HG02642 (cell line): ENCODE results near the gene ASPHD2.

ENCODE experiments used
- ATAC-seq: cut with Tn5 transposase; IDR thresholded peaks from one replicate; pipeline ENCODE4 v1.9.1; 2021; ENCODE audit warnings: mild to moderate bottlenecking; ENCODE audit not compliant: unreplicated experiment, poor library complexity

ASPHD2 gene

DNA sequence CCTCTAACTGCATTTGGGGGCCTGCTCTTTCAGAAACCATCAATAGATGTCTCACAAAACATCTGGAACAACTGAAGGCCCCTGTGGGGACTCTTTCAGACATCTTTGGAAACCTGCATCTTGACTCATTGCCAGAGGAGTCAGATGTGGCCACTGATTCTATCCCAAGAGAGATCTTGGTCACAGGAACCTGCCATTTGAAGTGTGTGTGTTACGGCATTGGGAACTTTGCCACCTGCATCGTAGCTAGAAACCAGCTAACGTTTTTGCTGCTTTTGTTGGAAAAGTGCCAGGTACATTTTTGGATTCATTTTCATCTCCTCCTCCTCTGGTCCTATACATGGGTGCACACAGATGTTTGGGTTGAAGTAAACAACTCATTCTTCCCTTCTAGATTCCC lies 58.9 kb downstream of the ASPHD2 start:
- ATAC-seq = no peak

DNA sequence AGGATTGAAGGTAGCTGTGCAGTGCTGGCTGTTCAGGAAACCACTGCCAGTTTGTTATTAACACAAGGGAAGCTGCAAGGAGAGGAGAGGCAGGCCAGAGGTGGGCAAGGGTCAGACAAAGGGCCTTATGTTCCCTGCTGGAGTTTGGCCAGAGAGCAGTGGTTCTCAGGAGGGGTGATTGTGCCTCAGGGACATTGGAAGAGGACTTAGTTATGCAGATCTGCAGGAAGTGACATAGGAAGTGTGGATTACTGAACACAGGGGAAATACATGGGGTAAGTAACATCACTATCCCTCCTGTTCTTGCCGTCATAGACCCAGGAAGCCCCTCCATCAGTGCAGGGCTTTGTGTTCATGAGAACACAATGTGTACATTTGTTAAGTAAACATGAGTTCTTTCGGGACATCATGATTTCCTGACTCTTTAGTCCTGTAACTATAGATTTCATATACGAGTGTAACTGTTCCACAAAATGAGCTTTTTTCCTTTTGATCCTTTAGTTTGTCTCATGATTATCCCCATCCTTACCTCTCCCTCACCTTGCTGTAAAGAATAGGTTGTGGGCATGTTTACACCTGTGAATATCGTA lies 60.5 kb downstream of the ASPHD2 start:
- ATAC-seq = no peak

DNA sequence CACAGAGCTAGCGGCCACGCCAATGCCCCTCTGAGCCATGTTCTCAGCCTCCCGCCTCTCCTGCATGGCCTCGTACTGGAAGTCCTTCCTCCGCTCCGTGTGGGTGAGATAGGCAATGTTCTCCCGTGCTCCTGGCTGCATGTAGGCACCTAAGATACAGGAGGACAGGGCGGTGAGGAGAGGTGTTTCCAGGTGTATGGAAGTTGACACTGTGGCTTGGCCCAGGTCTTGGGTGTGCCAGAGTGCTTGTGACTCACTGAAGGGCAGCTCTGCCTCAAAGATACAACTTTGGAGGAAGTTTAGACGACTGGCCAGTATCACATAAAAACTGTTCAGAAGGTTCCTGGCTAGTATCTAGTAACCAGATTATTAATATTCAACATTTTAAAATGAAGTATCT lies 63.2 kb downstream of the ASPHD2 start:
- ATAC-seq = no peak

DNA sequence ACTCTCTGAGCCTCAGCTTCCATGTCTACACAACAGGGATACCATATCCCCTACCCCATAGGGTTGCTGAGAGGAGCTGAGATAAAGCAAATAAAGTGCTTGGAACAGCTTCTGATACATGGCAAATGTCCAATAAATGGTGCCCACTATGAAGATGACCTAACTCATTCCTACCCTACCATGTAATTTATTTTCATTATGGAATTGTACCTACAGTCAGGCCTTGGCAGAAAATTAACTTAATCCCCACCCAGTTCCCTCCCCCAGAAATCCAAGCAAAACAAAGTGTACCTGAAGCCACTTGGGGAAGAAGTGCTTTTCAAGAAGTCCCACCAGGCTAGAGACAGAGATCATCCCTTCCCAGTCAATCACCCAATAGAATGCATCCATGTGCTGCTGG lies 65.4 kb downstream of the ASPHD2 start:
- ATAC-seq = no peak
